Hematopoietic multipotent progenitor cell treated with erythropoietin and hydrocortisone succinate and interleukin-3 and kit ligand, for 8 days (in vitro differentiated cells): ENCODE results near the gene STAB1.

Experiments used
- DNase-seq: peaks from one replicate; pipeline ENCODE4 v3.0.0-alpha.2; 2015

Gene STAB1

DNA sequence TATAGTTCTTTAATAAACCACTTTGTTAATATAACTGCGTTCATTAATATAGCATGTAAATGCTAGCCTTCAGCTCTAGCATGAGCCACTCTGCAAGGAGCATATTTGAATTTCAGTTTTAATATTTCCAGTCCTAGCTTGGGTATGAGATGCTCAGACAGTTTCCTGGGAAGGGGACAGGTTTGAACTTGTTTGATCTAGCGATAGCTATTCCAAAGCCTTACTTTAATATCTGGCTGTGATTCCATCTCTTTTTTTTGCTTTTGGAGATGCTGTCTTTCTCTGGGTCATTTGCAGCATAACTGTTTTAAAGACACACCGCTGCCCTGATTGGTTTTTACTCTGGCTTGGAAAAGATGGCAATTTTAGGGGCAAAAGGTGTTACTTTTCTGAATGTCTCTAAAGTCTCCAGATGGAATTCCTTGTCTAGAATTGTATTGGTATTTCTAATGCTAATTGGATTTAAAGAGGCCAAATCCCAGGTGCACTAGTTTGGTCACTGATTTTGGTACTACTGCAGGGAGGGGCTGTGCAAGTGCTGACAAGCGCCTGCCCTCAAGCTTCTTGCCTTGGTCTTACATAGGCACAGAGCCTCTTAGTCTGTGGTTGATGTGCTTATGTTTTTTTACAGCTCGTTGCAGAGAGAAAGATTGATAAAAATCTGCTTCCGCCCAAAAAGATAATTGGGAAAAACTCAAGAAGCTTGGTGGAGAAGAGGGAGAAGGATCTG, 36.9 kb upstream of the STAB1 start:
- no peak for DNase-seq

DNA sequence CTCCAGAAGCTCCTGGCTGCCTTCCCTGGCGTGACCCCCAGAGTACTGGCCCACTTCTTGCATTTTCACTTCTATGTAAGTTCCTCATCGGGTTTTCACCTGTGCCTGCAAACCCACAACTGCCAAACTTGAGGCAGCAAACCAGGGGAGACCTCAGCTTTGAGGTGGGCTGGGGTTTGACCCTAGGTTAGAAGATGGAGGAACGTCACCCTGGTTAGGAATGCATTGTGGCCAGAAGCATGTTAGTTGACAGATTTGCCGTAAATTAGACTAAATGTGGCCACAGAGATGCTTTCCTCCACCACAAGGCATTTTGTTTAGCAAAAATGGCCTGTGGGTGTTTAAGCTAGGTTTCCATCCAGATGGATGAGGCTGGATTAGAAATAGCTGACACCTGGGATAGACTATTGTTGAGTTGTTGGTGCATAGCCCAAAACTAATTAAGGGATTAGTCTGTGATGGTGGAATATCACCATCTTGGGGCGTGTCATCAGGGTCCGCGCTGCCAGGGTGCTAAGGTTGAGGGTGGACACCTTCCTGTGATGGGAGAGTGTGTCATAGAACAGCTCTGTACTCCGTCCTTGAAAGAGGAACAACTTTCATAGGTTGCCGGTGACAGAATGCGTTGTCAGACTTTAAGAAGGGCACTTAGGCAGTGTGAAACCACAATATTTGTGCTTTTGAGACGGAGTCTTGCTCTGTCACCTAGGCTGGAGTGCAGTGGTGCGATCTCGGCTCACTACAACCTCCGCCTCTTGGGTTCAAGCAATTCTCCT, 36.2 kb upstream of the STAB1 start:
- DNase-seq, result no peak

DNA sequence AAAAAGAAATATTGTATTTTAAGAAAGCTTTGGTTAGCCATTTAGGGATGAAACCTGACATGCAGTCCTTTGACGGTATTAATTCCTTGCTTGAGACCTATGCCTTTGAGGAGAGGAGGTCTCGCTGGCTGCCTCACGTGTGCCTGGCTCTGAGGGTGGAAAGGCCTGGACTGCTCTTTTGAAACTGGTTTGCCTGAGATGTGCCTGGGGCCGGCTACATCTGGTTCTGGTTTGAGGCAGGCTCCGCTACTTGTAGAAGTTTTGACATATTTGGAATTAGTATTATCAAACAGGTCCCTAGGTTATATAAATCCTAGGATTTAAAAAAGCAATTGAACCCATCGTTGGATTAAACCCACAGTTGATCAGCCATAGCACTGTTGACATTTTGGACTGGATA, 33.3 kb upstream of the STAB1 start:
- no peak for DNase-seq

DNA sequence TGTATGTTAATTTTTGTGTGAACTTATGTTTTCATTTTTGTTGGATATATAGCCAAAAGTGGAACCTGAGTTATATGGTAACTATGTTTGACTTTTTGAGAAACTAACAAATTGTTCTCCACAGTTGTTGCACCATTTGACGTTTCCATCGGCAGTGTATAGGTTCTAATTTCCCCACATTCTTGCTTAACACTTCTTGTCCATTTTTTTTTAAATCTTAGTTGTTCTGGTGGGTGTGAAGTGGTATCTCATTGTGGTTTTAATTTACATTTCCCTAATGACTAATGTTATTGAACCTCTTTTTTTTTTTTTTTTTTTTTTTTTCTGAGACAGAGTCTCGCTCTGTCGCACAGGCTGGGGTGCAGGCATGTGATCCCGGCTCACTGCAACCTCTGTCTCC, 31.7 kb upstream of the STAB1 start:
- no peak for DNase-seq

DNA sequence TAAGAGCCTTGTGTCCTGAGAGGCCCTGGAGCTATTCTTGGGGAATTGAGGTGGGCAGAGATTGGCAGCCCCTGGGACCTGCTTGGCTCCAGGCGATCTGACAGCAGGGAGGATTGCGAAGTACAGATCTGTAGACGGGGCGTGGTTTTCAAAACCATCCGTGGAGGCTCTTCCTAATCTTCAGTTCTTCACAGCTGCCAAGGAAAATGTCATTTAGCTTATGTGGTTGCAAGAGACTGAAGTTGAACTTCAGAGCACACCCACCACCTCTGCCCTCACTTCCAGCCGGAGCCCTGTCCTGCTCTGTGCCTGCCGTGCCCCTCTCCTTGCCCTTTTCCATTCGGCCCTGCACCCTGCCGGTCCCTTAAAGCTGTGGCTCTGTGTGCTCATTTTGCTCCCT, 26.8 kb upstream of the STAB1 start:
- no peak for DNase-seq

DNA sequence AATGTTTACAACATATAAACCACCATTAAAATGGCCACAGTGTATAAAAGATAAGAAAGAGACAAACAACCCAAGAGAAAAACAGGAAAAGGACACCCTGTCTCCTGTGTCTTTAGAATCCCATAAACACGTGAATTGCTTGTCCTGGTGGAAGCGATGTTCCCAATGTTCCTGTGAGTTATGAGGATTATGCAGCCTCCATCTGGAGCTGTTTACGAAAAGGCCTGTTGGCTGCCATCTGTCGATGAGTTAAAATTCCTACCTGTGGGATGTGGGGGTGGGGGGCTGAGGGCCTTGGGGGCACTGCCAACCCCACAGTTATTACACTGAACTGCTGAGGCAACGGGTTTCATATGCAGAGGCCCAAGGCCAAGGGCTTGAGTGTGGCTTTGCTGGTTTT, 26.1 kb upstream of the STAB1 start:
- no peak for DNase-seq

DNA sequence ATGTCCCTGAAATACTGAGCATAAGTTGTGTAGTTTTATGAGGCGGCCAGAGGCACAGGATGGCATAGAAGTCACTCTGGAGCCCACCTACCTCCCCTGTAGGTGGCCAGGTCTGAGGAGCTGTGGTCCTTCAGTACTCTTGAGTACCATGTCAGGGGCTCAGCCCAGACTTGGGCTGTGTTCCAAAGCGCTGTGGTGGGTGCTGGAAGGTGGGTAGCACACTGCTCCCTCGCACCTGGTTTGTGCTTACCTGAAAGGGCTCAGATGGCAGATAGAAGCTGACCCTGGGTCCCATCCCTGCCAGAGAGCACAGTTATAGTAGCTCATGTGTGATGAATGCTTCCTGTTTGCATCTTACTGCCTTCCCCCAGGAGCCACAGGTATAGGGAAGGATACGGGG, 24.2 kb upstream of the STAB1 start:
- DNase-seq, result no peak

DNA sequence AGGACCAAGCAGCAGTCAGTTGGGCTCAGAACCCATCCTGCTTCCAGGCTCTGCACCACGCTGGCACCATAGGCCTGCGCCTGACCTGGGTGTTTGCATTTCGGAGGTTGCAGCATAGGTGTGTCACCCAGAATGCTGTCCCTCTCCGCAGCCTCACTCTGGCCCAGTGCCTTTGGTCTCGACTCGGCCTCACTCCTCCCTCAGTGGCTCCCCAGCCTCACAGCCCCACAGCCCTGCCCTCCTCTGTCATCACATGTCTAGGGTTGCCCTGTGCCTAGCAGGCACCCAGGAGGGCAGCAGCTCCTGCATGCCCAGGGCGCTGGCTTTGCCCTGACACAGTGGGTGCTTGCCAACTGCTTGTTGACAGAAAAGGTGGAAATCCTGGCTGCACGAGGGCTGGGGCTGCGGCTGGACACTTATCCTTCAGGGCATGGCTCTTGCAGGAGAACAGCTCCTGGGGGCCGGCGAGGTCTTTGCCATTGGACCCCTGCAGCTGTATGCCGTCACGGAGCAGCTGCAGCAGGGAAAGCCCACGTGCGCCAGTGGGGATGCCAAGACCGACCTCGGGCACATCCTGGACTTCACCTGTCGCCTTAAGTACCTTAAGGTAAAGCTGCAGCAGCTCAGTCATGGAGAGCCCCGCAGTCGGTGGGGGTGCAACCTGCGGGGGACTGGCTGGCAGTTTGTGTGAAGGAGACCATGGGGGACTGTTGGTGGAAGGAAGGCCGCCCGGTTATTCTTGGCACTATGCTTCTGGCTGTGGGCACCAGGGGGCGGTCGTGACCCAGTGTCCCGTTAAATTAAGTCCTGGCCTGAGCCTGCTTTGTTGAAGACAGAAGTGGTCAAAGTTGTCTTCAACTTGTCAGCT, 23.5 kb upstream of the STAB1 start:
- peak; percentile 51 for DNase-seq

DNA sequence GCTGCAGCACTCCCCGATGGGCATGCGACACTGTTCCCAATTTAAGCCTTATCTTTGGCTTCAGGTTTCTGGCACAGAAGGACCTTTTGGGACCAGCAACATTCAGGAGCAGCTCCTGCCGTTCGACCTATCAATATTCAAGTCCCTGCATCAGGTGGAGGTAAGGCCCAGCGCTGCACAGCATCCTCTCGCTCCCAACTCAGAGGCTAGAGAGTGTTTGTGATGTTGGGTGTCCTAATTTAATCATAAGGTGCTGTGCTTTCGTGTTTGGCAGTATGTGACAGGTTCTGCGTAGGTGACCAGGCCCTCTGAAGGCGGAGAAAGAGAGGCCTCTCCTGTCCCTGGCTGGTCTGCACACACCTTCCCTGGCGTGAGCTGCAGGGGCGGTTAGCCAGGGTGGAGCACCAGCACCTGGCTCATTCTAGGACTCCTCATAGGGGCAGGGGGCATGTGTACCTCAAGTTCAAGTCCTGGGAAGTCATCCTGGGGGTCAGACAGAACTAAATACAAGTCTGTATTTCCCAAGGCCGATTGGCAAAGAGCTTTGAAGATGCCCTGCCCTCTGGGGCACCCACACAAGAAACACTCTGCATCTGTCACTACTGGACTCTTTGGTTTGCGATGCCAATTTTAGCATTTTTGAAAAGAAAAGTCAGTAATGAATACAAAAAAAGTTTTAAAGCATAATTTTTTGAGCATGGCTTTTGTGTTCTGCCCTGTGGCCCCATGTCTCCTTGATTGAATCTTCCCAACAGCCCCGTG, 22.7 kb upstream of the STAB1 start:
- DNase-seq, result no peak

DNA sequence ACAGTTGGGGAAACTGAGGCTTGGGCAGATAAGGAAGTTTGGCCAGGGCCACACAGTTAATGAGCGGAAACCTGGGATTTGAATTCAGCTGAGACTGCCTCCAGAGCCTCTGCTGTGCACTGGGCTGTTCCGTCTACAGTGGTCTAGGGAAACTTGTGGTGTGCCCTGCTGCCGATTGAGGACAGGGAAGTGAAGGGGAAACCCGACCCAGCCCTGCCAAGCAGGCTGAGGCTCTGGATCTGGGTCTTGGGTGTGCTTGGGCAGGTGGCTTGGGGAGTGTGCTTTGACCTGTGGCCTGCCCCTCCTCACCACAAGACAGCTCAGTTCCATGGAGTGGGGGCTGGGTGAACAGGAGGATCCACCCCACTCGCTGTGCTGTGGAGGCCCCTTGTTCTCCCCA, 22.1 kb upstream of the STAB1 start:
- no peak for DNase-seq

DNA sequence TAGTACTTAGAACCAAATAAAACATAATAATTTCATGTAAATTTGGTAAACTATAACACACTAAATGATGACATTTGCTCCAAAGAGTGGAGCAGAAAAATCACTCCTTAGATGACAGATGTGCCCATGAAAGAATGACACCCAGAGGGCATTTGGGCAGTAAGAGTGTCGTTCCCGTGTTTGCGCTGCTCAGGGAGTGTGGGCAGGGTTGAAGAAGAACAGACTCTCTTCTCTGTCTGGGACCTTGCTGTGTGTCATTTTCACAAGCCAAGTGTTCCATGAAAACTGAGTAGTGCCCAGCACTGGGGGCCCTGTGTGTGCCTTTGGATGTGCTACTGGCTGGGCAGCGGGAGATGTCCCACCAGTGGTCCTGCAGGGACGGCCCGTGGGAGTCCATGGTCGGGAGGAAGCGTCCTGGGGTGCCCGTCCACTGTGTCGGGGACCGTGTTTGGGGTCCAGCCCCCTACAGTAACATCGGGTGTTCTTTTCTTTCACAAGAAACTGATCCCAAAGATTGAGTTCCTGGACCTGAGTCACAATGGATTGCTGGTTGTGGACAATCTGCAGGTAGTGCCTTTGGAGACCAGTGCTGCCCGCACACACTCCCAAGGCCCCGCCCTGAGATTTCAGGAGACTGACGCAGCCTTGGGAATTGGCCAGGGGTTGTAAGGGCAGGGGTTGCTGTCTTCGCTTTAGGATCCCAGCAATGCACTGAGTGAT, 17.9 kb upstream of the STAB1 start:
- DNase-seq, result no peak

DNA sequence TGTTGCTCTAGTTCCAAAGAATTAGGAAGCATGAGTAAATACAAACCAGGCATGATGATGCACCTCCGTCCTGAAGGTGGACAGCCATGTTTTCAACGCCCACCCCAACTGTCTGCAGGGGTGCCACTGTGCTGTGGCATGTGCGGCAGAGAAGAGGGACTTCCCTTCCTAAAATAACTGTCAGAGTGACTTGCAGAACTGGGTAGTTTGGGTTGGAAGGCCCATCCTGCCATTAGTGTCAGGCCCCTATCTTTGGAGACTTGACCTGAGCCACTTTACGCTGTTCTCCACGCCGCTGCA, 17.4 kb upstream of the STAB1 start:
- no peak for DNase-seq

DNA sequence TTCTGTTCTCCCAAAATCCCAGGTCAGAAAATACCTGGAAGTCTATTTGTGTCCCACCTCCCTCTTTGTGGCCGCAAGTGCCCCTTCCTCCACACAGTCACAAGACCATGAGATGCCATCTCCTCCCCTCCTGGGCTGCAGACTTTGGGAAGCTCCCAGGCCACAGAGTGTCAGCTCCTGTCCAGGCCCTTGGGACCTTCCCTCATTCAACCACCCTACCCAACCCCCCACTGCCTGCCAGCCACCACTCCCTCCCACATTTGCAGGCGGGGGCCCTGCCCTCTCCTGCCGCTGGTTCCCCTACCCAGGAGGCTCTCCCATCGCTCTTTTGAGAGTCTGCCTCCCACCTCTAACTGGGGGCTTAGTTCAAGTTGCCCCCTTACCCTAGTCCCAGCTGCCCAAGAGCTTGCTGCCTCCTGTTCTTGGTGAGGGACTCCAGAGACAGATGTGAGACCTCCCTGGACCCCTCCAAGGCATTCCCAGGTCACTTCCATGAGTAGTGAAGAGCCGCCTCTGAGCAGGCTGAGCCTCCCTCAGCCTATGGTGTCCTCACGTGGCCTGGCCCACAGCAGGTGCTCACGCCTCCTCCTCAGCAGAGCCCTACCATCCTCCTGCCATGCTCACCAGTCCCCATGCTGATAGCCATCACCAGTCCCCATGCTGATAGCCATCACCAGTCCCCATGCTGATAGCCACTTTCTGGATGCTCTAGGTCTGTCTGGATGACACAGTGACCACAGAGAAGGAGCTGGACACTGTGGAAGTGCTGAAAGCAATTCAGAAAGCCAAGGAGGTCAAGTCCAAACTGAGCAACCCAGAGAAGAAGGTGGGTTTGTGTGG, 15.9 kb upstream of the STAB1 start:
- no peak for DNase-seq

DNA sequence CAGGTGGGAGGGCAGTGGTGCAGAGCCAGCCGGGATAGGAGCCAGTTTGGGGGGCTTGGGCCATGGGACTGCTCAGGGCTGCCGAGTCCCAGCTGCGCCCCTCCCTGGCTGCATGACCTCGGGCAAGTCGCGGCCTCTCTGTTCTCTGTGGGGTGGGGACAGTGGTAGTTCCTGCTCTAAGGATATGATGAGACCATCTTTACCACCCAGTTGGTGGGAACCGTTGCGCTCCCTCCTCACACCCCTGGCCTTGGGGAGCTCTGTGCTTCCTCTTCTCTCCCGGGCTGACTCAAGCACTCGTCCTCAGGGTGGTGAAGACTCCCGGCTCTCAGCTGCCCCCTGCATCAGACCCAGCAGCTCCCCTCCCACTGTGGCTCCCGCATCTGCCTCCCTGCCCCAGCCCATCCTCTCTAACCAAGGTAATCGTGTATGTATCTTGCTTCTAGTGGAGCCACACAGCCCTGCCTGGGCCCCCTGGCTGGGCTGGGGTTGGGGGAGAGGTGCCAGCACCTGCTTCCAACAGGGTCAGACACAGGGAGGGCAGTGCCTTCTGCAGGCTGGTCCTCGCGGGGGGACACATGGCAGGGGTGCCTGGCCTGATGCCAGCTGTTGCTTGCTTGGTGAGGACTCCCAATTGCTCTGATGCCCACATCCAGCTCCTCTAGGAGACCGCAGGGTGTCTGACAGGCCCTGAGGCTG, 15.1 kb upstream of the STAB1 start:
- no peak for DNase-seq

DNA sequence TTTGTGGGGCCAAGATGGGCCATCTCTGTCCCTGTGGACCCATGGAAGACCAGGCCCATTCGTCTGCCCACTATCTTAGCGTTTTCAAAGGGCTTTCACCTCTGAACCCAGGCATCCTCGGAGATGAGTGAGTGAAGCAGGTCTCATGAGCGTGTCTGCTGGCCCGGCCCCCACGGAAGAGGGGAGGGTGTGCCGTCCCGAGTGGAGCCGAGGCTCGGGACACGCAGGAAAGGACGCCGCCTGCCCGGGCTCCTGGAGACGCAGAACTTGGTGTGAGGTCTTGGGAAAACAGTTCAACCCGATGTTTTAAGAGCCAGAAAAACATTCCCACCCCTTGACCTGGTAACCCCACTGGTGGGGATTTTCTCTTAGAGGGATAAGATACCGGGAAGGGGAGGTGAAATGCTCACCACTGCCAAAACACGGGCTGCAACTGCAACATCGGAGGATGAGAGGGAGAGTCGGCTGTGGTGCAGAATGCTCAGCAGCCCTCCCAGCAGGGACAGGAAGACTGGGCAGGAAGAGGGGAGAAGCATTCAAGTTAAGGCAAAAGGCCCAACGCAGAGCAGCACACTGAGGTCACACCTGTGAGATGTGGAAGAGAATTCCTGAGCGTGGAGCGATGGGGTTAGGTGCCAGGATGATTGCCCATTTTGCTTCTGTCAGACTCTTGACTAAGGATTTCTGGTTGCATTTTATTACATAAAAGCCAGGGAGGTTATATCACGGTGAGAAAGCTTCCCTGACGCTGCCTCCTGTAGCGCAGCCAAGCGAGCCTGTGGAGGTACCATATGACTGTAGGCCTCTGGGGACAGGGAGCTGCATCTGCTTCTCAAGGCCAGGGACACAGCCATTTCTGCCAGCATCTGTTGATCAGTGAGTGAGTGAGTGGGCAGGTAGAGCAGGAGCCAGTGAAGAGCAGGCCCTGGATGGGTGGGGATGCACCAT, 14.1 kb upstream of the STAB1 start:
- no peak for DNase-seq

DNA sequence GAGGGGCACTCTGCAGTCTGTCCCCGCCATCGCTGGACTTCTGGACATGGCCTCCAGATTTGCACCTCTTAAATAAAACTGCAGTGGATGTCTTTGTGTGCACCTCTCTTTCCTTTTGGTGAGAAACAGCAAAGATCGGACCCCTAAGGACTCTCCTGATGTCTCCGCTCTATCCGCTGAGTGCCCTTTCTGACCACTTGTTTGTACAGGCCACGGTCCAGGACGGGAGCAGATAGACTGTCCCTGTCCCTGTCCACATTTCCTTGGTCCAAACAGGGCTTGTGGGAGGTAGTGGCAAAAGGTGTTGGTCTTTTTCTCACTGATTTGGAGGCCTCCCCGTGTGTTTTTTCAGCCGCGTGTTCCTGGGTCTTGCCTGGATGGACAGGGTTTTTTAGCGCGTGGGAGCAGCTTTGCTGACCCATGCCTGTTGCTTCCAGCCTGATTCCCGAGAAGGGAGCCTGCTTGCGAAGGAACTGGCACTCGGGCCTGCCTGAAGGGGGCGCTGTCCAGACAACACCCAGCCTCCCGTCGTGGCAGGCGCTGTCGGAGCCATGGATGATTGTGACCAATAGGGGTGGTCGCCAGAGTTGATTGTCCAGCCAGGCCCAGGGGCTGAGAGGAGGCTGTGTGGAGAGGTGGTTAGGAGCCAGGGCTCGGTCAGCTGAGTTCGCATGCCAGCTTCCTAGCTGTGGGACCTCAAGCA, 13.2 kb upstream of the STAB1 start:
- no peak for DNase-seq

DNA sequence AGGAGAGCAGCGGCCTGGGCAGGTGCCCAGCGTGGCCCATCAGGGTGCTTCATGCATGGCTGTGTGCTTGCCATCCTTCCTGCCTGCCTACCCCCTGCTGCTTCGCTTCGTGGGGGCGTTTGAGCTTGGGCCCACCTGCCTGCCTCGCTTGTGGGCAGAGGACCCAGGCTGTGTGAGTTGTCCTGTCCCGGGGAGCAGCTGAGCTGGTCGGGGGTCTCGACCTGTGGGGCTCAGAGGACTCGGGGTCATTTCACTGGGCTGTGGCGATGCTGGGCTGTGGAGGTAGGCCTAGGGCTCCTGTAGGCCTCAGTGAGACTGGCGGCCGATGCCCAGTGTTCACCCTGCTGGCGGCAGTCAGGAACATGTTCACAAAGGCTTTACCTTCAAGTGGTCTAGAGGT, 12.1 kb upstream of the STAB1 start:
- no peak for DNase-seq

DNA sequence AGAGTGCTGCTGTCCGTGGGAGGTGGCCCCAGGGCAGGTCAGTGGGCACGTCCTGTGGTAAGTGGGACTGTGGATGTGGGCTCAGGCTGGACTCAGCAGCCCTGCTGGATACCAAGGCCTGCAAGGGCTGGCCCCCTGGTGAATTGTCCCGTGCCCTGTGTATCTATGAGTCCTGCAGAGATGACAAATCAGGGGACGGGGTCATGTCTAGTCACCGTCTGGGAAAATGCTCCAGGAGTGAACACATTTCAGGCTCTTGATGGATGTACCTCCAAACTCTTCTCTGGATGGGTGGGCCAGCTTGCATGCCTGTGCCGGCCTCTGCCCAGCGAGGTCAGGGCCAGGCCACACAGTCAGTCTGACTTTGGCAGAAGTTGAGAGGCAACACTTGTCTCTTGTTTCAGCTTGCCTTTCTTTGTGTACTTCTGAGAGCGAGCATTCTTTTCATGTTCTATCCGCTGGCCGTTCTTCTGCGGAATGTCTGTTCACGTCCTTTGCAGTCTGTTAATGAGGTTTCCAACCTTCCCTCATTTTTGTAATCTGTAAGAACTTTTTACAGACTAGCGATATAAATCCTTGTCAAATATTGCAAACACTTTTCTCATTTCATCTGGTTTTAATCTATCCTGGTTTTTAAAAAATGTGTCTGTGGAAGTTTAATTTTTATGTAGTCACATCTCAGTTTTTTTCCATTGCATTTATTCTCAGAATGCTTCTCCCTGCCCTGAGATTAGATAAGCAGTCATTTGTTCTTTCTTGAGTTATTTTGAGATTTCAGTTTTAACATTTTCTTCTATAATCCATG, 11.4 kb upstream of the STAB1 start:
- no peak for DNase-seq
